ENCODE results near the gene NUDCD3.

The NUDCD3 gene

GRCh38 chr7:44398511-44398911 is 91.9 kb downstream of the NUDCD3 start:
- TF ChIP-seq GATA3 (IDR thresholded peaks at IDR 0.05; ENCODE audit: low read depth, low read length) (no peak), GATA2 (IDR thresholded peaks at IDR 0.05; ENCODE audit: low read depth, low read length) (no peak)

DNA sequence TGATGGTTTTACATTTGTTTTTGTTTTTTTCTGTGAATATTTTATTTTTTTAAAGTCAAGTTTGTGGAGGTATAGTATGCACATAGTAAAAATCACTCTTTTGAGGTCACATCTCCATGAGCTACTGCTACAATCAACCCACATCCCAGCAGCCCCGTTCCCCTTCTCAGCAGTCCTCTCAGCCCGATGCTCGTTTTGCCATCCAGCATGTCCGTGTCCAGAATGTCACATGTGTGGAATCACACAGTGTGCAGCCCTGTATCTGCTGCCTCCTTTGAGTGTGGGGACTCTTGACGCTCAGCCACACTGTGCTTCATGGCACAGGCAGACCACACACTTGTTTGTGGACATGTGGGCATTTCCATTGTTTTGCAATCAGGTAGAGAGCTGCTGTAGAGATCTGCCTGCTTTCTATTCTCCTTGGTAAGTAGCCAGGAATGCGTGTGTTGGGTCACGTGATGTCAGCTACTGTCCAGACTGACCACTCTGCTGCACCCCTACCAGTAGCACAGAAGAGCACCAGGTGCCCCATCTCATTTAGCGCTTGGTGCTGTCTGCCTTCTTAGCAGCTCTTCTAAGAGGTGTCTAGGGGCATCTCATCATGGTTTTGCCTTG is 93.4 kb downstream of the NUDCD3 start:
- TF ChIP-seq GATA2 (IDR thresholded peaks at IDR 0.05; ENCODE audit: low read depth, low read length) = no peak
- no peak for TF ChIP-seq GATA3 (IDR thresholded peaks at IDR 0.05; ENCODE audit: low read depth, low read length)

GRCh38 chr7:44396496-44396895 is 94.0 kb downstream of the NUDCD3 start:
- TF ChIP-seq GATA2 (IDR thresholded peaks at IDR 0.05; ENCODE audit: low read depth, low read length) (no peak), GATA3 (IDR thresholded peaks at IDR 0.05; ENCODE audit: low read depth, low read length) (no peak)

DNA sequence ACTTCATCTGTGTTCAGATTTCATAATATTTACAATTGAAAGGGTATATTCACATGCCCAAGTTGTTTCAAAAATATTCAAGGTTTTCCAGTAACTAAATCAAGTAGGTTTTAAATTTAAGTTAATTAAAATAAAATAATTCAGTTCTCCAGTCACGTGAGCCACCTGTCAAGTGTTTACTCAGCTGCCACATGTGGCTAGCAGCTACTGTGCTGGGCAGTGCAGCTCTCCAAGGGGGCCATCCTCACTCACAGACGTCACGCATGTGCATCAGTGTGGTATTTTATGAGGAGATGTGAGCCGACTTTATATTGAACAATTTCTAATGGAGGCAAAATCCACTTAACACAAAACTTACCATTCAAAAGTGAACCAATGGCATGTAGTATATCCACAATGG is 95.4 kb downstream of the NUDCD3 start:
- TF ChIP-seq GATA2 (IDR thresholded peaks at IDR 0.05; ENCODE audit: low read depth, low read length) (no peak), GATA3 (IDR thresholded peaks at IDR 0.05; ENCODE audit: low read depth, low read length) (no peak)

DNA sequence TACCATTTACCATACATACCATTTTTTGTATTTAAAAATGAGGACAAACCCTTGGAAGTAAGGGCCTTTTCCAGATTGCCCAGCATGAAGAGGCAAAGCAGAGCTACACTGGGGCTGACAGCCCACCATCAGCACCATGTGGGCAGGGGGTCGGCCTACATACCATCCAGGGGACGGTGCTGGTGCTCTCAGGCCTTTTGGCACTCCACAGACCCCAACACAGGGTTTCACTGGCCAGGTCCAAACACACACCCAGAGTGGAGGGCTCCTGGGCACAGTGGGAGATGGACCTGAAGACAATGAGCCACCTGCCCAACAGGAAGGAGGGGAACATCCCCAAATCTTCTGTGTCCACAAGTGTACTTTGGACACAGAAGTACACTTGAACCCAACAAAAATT is 95.8 kb downstream of the NUDCD3 start:
- TF ChIP-seq GATA3 (IDR thresholded peaks at IDR 0.05; ENCODE audit: low read depth, low read length) = no peak
- TF ChIP-seq GATA2 (IDR thresholded peaks at IDR 0.05; ENCODE audit: low read depth, low read length) = no peak

DNA sequence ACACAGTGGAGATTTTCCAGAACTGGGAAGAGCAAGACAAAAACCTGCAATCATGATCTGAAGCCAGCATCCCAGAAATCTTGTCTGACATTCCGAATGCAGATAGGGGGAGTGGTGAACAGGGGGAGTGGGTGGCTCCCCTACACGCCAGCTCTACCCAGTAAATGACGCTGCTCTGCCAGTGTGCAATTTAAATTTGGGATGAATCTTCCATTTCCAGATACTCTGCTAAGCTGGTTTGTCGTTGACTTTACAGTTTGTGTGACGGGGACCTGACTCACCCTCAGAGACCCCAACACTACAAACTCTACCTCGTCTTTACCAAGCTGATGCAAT is 96.4 kb downstream of the NUDCD3 start:
- TF ChIP-seq GATA2 (IDR thresholded peaks at IDR 0.05; ENCODE audit: low read depth, low read length) = no peak
- no peak for TF ChIP-seq GATA3 (IDR thresholded peaks at IDR 0.05; ENCODE audit: low read depth, low read length)

- TF ChIP-seq GATA3 (IDR thresholded peaks at IDR 0.05; ENCODE audit: low read depth, low read length) = no peak
- TF ChIP-seq GATA2 (IDR thresholded peaks at IDR 0.05; ENCODE audit: low read depth, low read length) = no peak
Measured at GRCh38 chr7:44393238-44394111, 97.0 kb downstream of the NUDCD3 start.

DNA sequence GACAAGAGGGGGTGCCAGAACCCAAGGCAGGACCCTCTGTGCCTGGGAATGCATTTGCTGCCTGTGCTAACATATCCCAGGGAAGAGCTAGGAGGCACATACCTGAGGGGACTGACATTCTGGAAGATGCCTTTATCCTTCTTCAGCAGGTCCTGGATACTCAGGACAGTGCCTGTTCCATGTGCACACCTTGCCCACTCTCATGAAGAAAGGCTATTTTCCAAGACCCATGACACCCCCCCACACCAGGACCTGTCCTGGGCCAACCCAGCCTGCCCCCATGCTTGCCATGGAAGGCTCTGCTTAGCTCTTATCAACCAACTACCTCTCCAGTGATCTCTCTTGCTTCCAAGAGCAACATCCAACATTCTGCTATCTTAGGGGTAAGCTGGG is 97.8 kb downstream of the NUDCD3 start:
- TF ChIP-seq GATA2 (IDR thresholded peaks at IDR 0.05; ENCODE audit: low read depth, low read length) (no peak), GATA3 (IDR thresholded peaks at IDR 0.05; ENCODE audit: low read depth, low read length) (no peak)

DNA sequence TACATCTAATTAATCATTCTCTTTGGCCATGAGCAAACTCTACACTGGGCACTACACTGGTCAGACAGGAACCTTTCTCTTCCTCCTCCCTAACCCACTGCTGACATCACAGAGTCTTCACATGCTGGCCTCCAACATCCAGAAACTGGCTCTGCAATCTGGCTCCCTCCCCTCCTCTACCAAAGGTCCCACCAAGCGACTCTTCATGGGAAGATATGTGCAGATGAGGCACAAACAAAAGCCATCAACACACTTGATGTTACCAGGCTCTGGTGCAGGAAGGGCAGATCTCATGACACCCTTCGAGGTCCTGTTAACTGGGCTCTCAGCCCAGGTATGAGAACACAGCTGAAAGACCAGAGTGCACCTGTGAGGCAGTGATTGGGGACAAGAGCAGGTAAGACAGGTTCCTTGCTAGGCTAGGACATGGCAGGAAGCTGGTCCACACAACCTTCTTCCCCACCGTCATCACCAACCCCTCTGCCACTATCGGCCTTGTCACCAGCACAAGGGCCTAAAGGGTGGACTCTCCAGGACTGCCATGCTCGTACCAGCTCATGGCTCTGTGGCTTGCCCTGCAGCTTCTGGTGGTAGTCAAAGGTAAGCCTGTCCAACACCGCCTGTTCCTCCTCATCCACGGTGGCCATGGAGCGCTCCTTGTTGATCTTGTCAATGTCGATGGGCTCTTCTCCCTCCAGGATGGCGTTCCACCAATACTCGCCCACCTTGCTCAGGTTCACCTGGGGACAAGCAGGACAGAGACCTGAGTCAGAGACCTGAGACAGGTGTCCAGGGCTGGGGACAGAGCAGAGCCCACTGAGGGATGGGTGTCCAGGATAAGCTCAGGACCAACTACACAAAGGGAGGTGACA is 98.5 kb downstream of the NUDCD3 start:
- TF ChIP-seq GATA3 (IDR thresholded peaks at IDR 0.05; ENCODE audit: low read depth, low read length) (no peak), GATA2 (IDR thresholded peaks at IDR 0.05; ENCODE audit: low read depth, low read length) (no peak)

GRCh38 chr7:44391171-44391570 is 99.3 kb downstream of the NUDCD3 start:
- TF ChIP-seq GATA3 (IDR thresholded peaks at IDR 0.05; ENCODE audit: low read depth, low read length) (no peak), GATA2 (IDR thresholded peaks at IDR 0.05; ENCODE audit: low read depth, low read length) (no peak)

- TF ChIP-seq GATA2 (IDR thresholded peaks at IDR 0.05; ENCODE audit: low read depth, low read length) (no peak), GATA3 (IDR thresholded peaks at IDR 0.05; ENCODE audit: low read depth, low read length) (no peak)
Measured at GRCh38 chr7:44390701-44391100, 99.8 kb downstream of the NUDCD3 start.

DNA sequence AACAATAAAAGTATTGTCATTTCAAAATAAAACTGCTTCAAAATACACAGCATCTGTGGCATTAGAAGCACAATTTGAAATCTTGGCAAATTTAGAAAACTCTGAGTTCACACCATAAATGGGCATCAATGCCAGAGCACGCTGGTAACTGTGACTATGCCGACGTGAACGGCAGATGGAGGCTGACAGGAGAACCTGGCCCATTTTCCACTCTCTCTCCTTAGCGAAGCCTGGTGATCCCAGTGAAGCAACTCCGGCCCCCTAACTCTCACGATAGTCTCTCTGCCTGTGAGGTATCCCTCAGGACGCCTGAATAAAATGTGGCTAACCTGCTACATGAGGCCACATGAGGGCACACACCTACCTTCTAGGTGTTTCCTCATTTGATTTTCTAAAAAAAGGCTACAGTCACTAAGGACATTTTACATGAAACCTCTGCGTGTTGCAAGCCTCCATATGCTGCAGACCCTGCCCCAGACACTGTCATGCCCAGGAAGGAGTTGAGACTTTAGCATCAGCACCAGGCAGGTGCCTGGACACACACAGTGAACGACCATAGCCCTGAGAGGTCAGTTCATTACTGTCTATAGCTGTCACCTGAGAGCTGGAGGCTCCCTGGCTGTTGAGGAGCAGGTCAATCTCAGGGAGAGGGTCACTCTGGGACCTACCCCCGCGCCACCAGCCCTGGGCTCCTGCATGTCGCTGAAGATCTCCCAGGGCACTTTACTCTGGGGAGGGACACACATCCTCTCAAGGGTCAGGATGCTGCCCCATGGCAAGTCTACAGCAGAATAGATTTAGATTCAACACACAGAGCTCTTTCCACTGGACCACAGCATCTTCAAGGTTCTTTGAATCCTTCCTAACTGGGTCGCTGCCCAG is 102.1 kb downstream of the NUDCD3 start:
- TF ChIP-seq GATA3 (IDR thresholded peaks at IDR 0.05; ENCODE audit: low read depth, low read length) (no peak), GATA2 (IDR thresholded peaks at IDR 0.05; ENCODE audit: low read depth, low read length) (no peak)

DNA sequence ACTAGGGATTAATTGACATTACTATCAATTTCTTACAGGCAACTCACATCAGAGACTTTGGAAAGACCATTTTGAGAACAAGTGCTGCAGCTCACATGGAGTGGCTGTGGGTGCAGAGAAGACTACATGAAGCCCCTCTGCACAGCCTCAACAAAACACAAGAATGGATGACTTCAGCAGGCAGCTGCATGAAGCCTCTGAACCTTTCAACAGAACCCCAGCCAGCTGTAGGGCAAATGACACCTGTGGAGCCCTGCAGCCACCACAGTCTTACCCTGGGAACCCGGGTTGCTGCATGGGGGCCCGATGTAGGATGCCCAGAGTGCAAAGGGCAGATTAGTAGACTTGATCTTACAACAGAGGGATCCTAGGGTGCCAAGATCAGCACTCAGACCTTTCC is 103.1 kb downstream of the NUDCD3 start:
- TF ChIP-seq GATA3 (IDR thresholded peaks at IDR 0.05; ENCODE audit: low read depth, low read length) (no peak), GATA2 (IDR thresholded peaks at IDR 0.05; ENCODE audit: low read depth, low read length) (no peak)
